HepG2 (cell line): ENCODE data around the gene PPP2R2C. TPM values are rescaled to one million over a fixed set of nuclear protein-coding genes. Genes with fewer than 3 reads are reported as not detected.

Experiments
- EED ChIP-seq: sonication (generic); formaldehyde crosslinking; IDR thresholded peaks from 2 replicates; pipeline ENCODE4 v1.5.0; 2020; ENCODE audit warnings: mild to moderate bottlenecking, missing genetic modification reagents
- FOXP1 ChIP-seq, 2 experiments: fragments of 450-650 bp in 1 of 2; IDR thresholded peaks; 2 replicates each; pipeline ENCODE4 v1.6.1; 2017 to 2018; ENCODE audit warnings: antibody characterized with exemption in 1 of 2
- HDAC6 ChIP-seq: fragments of 200-600 bp; sonication (generic); IDR thresholded peaks from 2 replicates; pipeline ENCODE4 v1.7.0; 2017; ENCODE audit warnings: mild to moderate bottlenecking, antibody characterized with exemption, low read length, low read depth
- HMG20A ChIP-seq: IDR thresholded peaks from 2 replicates; pipeline ENCODE4 v1.6.1; 2016; ENCODE audit warnings: borderline replicate concordance
- HNRNPL ChIP-seq: fragments of 200-400 bp; formaldehyde crosslinking; IDR thresholded peaks from 2 replicates; pipeline ENCODE4 v1.6.1; 2017; ENCODE audit warnings: mild to moderate bottlenecking, low read depth, low read length
- HOXD1 ChIP-seq: sonication (generic); formaldehyde crosslinking; IDR thresholded peaks from 2 replicates; pipeline ENCODE4 v1.5.0; 2020; ENCODE audit warnings: missing genetic modification reagents
- IKZF1 ChIP-seq: fragments of 450-650 bp; IDR thresholded peaks from 2 replicates; pipeline ENCODE4 v1.7.1; 2016
- KDM2A ChIP-seq: sonication (generic); formaldehyde crosslinking; IDR thresholded peaks from 2 replicates; pipeline ENCODE4 v1.4.0; 2020; ENCODE audit warnings: low read depth, missing genetic modification reagents, borderline replicate concordance
- KDM5B ChIP-seq: sonication (generic); formaldehyde crosslinking; IDR thresholded peaks from 2 replicates; pipeline ENCODE4 v1.4.0; 2020; ENCODE audit warnings: missing genetic modification reagents, mild to moderate bottlenecking, borderline replicate concordance
- MLLT10 ChIP-seq: sonication (generic); formaldehyde crosslinking; IDR thresholded peaks from 2 replicates; pipeline ENCODE4 v1.4.0; 2020; ENCODE audit warnings: missing genetic modification reagents
- MTA1 ChIP-seq: sonication (generic); formaldehyde crosslinking; IDR thresholded peaks from 2 replicates; pipeline ENCODE4 v1.4.0; 2020; ENCODE audit warnings: missing genetic modification reagents, mild to moderate bottlenecking, borderline replicate concordance
- PHF5A ChIP-seq: IDR thresholded peaks from one replicate; pipeline ENCODE4 v1.6.1; 2018; ENCODE audit warnings: low read depth, missing genetic modification reagents; ENCODE audit not compliant: unreplicated experiment
- RARG ChIP-seq: sonication (generic); formaldehyde crosslinking; IDR thresholded peaks from 2 replicates; pipeline ENCODE4 v1.4.0; 2020; ENCODE audit warnings: low read depth, mild to moderate bottlenecking, missing genetic modification reagents
- REPIN1 ChIP-seq: sonication (generic); formaldehyde crosslinking; IDR thresholded peaks from 2 replicates; pipeline ENCODE4 v1.8.0; 2022; ENCODE audit warnings: missing genetic modification reagents, low read depth, mild to moderate bottlenecking, borderline replicate concordance
- REXO4 ChIP-seq: sonication (generic); formaldehyde crosslinking; IDR thresholded peaks from 2 replicates; pipeline ENCODE4 v1.8.0; 2022; ENCODE audit warnings: missing genetic modification reagents, mild to moderate bottlenecking, borderline replicate concordance
- SRF ChIP-seq: IDR thresholded peaks from 2 replicates; pipeline ENCODE4 v1.6.1; 2011; ENCODE audit warnings: mild to moderate bottlenecking, low read depth, low read length, moderate library complexity
- TFE3 ChIP-seq: IDR thresholded peaks from 2 replicates; pipeline ENCODE4 v1.6.1; 2016
- ZFP36L1 ChIP-seq: sonication (generic); formaldehyde crosslinking; IDR thresholded peaks from 2 replicates; pipeline ENCODE4 v1.8.0; 2022; ENCODE audit warnings: mild to moderate bottlenecking, missing genetic modification reagents, moderate library complexity
- ZFP90 ChIP-seq: sonication (generic); formaldehyde crosslinking; IDR thresholded peaks from 2 replicates; pipeline ENCODE4 v1.8.0; 2022; ENCODE audit warnings: missing genetic modification reagents, mild to moderate bottlenecking, inconsistent platforms, borderline replicate concordance
- ZIK1 ChIP-seq: sonication (generic); formaldehyde crosslinking; IDR thresholded peaks from 2 replicates; pipeline ENCODE4 v1.5.0; 2020; ENCODE audit warnings: mild to moderate bottlenecking, low read depth, missing genetic modification reagents, borderline replicate concordance
- ZNF354B ChIP-seq: sonication (generic); formaldehyde crosslinking; IDR thresholded peaks from 2 replicates; pipeline ENCODE4 v1.8.0; 2022; ENCODE audit warnings: mild to moderate bottlenecking, missing genetic modification reagents
- ZNF644 ChIP-seq: IDR thresholded peaks from 2 replicates; pipeline ENCODE4 v1.6.1; 2016; ENCODE audit warnings: low read depth
- polyA plus RNA-seq, 8 experiments: library from polyadenylated mRNA; depleted of rRNA in 3 of 8; stranded (reverse) in 7 of 8; unstranded in 1 of 8; fragments of >200 nt; fragmentation: Illumina TruSeq in 4 of 8; extraction: Trizol in 4 of 8; gene quantifications; 2 replicates each; pipeline versions ENCODE4 v1.2.1 to v1.2.3, GENCODE V29; 2011 to 2016; ENCODE audit warnings: low read depth in 4 of 8, missing spikeins in 1 of 8, mixed read lengths in 1 of 8; ENCODE audit not compliant: insufficient read depth in 1 of 8
- total RNA-seq, 5 experiments: library from RNA; depleted of rRNA; stranded (reverse); fragments of >200 nt; fragmentation: Illumina TruSeq; extraction: Trizol; gene quantifications; 2 replicates each; pipeline ENCODE4 v1.2.3, GENCODE V29; 2016; ENCODE audit warnings: low read depth in 1 of 5
- TF ChIP-seq, protein P1 (sequence below): sonication (generic); formaldehyde crosslinking; IDR thresholded peaks from 2 replicates; pipeline ENCODE4 v1.4.0; 2020; ENCODE audit warnings: missing genetic modification reagents
- TF ChIP-seq, protein P2 (sequence below): IDR thresholded peaks from 2 replicates; pipeline ENCODE4 v1.6.1; 2016; ENCODE audit warnings: low read depth
- TF ChIP-seq, protein P3 (sequence below): sonication (generic); formaldehyde crosslinking; IDR thresholded peaks from 2 replicates; pipeline ENCODE4 v1.5.1; 2020; ENCODE audit warnings: missing genetic modification reagents, mild to moderate bottlenecking, borderline replicate concordance
- TF ChIP-seq, protein P4 (sequence below): sonication (generic); formaldehyde crosslinking; IDR thresholded peaks from 2 replicates; pipeline ENCODE4 v1.4.0; 2020; ENCODE audit warnings: missing genetic modification reagents

Gene PPP2R2C
- total and polyA plus RNA-seq, 2 of the 13 experiments (the other 11 are each of a cell fraction or from before 2014, with no cell fraction given): 0.60 to 8.6 TPM

- TF ChIP-seq FOXP1 (IDR thresholded peaks at IDR 0.05) (no peak), FOXP1 (CRISPR knock-in tag; IDR thresholded peaks at IDR 0.05) (no peak), MLLT10 (CRISPR knock-in tag) (no peak), EED (CRISPR knock-in tag) (no peak), ZIK1 (CRISPR knock-in tag) (0 out of 2 replicates have a peak, but pooled peaks have one; percentile 41), REXO4 (CRISPR knock-in tag) (no peak), ZFP90 (CRISPR knock-in tag) (0 out of 2 replicates have a peak, but pooled peaks have one; percentile 32), IKZF1 (no peak), HDAC6 (no peak), HNRNPL (no peak), HMG20A (CRISPR knock-in tag) (no peak), HOXD1 (no peak), ZNF354B (CRISPR knock-in tag) (no peak; the same call in 1 of the 2 replicates), KDM5B (CRISPR knock-in tag) (peak; percentile 86; the same call in 1 of the 2 replicates), PHF5A (no peak), ZFP36L1 (CRISPR knock-in tag) (no peak), RARG (CRISPR knock-in tag) (no peak), REPIN1 (peak; percentile 81), KDM2A (CRISPR knock-in tag) (peak; percentile 77; the same call in 1 of the 2 replicates), TFE3 (CRISPR knock-in tag) (0 out of 2 replicates have a peak, but pooled peaks have one; percentile 11), SRF (no peak), ZNF644 (CRISPR knock-in tag) (no peak), MTA1 (CRISPR knock-in tag) (peak; percentile 76; the same call in 1 of the 2 replicates)
- TF ChIP-seq, protein P1, sequence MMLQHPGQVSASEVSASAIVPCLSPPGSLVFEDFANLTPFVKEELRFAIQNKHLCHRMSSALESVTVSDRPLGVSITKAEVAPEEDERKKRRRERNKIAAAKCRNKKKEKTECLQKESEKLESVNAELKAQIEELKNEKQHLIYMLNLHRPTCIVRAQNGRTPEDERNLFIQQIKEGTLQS (CRISPR knock-in tag): no peak
- TF ChIP-seq, protein P2, sequence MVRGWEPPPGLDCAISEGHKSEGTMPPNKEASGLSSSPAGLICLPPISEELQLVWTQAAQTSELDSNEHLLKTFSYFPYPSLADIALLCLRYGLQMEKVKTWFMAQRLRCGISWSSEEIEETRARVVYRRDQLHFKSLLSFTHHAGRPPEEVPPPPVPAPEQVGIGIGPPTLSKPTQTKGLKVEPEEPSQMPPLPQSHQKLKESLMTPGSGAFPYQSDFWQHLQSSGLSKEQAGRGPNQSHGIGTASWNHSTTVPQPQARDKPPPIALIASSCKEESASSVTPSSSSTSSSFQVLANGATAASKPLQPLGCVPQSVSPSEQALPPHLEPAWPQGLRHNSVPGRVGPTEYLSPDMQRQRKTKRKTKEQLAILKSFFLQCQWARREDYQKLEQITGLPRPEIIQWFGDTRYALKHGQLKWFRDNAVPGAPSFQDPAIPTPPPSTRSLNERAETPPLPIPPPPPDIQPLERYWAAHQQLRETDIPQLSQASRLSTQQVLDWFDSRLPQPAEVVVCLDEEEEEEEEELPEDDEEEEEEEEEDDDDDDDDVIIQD (CRISPR knock-in tag): peak; percentile 74; the same call in 1 of the 2 replicates
- TF ChIP-seq, protein P3, sequence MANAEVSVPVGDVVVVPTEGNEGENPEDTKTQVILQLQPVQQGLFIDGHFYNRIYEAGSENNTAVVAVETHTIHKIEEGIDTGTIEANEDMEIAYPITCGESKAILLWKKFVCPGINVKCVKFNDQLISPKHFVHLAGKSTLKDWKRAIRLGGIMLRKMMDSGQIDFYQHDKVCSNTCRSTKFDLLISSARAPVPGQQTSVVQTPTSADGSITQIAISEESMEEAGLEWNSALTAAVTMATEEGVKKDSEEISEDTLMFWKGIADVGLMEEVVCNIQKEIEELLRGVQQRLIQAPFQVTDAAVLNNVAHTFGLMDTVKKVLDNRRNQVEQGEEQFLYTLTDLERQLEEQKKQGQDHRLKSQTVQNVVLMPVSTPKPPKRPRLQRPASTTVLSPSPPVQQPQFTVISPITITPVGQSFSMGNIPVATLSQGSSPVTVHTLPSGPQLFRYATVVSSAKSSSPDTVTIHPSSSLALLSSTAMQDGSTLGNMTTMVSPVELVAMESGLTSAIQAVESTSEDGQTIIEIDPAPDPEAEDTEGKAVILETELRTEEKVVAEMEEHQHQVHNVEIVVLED: peak; percentile 64; the same call in 1 of the 2 replicates
- TF ChIP-seq, protein P4, sequence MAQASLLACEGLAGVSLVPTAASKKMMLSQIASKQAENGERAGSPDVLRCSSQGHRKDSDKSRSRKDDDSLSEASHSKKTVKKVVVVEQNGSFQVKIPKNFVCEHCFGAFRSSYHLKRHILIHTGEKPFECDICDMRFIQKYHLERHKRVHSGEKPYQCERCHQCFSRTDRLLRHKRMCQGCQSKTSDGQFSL (CRISPR knock-in tag): no peak
These were observed 163.3 kb downstream of the PPP2R2C start (continued) for GRCh38 chr4:6308899-6309643.
